Measurements from ENCODE around the gene SLC26A2. TPM values are rescaled to one million over a fixed set of nuclear protein-coding genes. Genes with fewer than 3 reads are reported as not detected.

The SLC26A2 gene
- total and polyA plus RNA-seq, 8 donors, result 1.1 to 7.4 (median 3.6) TPM

DNA sequence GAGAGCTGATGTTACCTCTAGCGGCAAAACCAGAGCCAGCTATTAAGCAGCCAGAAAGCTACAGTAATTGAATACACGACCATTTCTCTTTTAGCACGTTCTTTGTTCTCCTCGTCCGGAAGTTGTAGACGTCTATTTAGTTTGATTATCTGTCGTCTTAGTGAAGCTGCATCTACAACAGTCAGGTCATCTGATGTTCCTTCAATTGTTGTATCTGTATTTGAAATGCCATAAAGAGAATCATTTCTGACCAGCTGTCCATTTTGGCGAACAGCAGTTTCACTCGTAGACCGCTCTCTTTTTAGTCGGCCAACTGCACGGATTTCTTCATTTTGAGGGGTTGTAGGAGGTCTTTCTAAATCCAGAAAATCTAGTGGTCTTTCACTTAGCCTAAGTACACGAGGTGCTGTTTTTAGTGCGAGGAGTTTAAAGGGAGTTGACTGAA lies 28.5 kb upstream of the SLC26A2 start:
- intact Hi-C loops (cut with DNase I), result no loop called here

DNA sequence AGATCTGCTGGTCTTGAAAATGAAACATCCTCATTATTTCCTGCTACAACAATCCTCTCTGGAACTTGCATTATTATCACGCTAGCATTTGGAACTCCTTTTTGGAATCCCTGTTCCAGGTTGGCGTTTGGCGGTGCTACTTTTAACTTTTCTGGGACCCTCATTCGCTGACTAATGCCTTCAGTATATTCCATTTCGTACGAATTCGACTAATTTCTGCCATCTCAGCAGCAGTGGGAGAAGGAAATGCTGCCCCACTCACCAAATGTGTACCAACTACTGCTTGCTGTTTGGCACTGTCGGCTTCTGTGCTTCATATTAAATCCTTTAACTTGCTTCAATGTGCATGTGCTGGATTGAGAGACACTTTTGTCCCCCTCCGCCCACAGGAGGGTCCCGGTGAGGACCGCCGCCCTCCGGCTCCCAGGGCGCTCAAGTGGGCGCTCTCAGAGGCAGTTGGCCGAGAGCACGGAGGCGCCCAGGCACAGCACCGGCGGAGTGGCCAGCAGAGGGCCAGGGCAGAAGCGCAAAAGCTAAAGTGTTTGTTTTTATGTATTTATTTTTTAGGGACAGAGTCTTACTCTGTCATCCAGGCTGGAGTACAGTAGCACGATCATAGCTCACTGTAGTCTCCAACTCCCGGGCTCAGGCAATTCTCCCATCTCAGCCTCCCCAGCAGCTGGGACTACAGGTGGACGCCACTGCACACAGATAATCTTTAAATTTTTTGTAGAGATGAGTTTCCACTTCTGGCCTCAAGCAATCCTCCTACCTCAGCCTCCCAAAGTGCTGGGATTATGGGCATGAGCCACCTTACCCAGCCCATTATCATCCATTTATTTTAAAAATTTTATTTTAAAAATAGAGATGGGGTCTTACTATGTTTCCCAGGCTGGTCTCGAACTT lies 27.9 kb upstream of the SLC26A2 start:
- 42 to 59% methylated on average over 25 of the region's 25 CpGs for WGBS, 2 donors
- Histone ChIP-seq H3K9me3 (no peaks in the 10 kb centered on the region), H3K4me1 (no peaks in the 10 kb centered on the region), H3K36me3 (no peaks in the 10 kb centered on the region), H3K27ac (no peak overlapping the region), H3K4me3 (peak overlapping the region in 1 of 4 donors; percentile 16), H3K27me3 (no peaks in the 10 kb centered on the region)
- FAIRE-seq (no peak), DNase-seq (peak in 2 of 6 donors; percentile 17 to 69), ATAC-seq (peak in 3 of 4 donors; percentile 78 to 81 (median 80))
- TF ChIP-seq, protein P1, sequence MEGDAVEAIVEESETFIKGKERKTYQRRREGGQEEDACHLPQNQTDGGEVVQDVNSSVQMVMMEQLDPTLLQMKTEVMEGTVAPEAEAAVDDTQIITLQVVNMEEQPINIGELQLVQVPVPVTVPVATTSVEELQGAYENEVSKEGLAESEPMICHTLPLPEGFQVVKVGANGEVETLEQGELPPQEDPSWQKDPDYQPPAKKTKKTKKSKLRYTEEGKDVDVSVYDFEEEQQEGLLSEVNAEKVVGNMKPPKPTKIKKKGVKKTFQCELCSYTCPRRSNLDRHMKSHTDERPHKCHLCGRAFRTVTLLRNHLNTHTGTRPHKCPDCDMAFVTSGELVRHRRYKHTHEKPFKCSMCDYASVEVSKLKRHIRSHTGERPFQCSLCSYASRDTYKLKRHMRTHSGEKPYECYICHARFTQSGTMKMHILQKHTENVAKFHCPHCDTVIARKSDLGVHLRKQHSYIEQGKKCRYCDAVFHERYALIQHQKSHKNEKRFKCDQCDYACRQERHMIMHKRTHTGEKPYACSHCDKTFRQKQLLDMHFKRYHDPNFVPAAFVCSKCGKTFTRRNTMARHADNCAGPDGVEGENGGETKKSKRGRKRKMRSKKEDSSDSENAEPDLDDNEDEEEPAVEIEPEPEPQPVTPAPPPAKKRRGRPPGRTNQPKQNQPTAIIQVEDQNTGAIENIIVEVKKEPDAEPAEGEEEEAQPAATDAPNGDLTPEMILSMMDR (IDR thresholded peaks at IDR 0.05), result peak in 2 of 4 donors; percentile 10 to 37
- intact Hi-C loops (cut with DNase I), result no loop called here

More for the DNA sequence above, 28.5 kb upstream of the SLC26A2 start:
- no peak for ATAC-seq
- DNase-seq, result no peak
- Histone ChIP-seq H3K27ac (no peak overlapping the region), H3K9me3 (no peaks in the 10 kb centered on the region), H3K4me1 (no peaks in the 10 kb centered on the region), H3K27me3 (no peaks in the 10 kb centered on the region), H3K4me3 (peak overlapping the region in 1 of 4 donors; percentile 16), H3K36me3 (no peaks in the 10 kb centered on the region)
- no peak for FAIRE-seq
- TF ChIP-seq, protein P1 (IDR thresholded peaks at IDR 0.05), result no peak
- 69 to 75% methylated on average over 14 of the region's 14 CpGs for WGBS, 2 donors

DNA sequence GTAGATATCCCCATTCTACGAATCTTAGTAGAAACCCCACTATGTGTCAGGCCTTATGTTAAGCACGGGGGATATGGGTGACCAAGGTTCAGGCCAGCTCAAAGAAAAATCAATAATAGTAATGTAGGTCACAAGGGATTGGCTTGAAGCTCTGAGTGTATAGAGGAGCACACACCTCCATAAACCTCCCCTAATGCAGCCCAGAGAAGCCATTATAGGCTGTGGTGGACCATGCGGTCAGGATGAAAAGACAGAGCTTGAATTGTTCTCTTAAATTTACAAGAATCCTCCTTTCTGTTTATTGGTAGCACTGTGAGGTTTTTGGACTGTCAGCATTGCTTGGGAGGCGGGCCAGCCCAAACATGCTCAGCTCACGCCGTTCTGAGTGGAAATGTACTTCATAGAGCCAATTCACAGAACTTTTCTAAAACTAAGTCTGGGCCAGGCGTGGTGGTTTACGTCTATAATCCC lies 25.1 kb upstream of the SLC26A2 start:
- 80 to 82% methylated on average over 8 of the region's 8 CpGs for WGBS, 2 donors
- H3K4me1 ChIP-seq, result peaks cover 0 to 9% (median 0%) of the 10 kb centered on the region in 3 donors
- H3K4me3 ChIP-seq, result no peak overlapping the region
- H3K9me3 ChIP-seq, result no peaks in the 10 kb centered on the region
- no peak overlapping the region for H3K27ac ChIP-seq
- no peak for ATAC-seq
- H3K36me3 ChIP-seq, result no peaks in the 10 kb centered on the region
- intact Hi-C loops (cut with DNase I), result no loop called here
- H3K27me3 ChIP-seq, result no peaks in the 10 kb centered on the region
- TF ChIP-seq, protein P1 (IDR thresholded peaks at IDR 0.05), result no peak
- DNase-seq, result no peak
- no peak for FAIRE-seq

DNA sequence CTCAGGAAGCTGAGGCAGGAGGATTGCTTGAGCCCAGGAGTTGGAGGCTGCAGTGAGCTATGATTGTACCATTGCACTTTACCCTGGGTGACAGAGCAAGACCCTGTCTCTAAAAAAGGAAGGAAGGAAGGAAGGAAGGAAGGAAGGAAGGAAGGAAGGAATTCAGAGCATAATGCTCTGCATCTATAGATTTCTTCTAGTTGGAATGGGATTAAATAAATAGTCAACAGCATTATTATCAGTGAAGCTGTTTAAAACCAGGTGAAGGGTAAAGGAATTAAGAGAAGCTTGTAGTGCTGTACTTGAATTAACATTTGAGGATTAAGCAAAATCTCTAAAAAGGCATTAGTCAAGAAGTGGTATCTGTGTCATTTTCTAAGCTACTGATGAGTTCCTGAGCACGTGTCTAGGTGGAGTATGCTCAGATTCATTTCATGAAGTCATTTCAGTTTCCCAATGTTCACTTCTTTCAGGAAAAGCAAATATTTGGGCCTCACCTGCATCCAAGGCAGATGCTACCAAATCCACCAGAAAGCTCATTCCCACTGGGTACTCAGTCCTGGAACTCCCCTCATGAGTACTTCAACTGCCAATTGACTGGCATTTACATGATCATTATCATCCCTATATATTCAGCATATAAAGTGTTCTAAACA lies 24.4 kb upstream of the SLC26A2 start:
- H3K36me3 ChIP-seq, result no peaks in the 10 kb centered on the region
- TF ChIP-seq, protein P1 (IDR thresholded peaks at IDR 0.05), result no peak
- intact Hi-C loops (cut with DNase I), result no loop called here
- no peak overlapping the region for H3K27ac ChIP-seq
- H3K27me3 ChIP-seq, result no peaks in the 10 kb centered on the region
- ATAC-seq (no peak), FAIRE-seq (no peak), DNase-seq (no peak)
- 55 to 69% methylated on average over 1 of the region's 1 CpG for WGBS, 2 donors
- no peak overlapping the region for H3K4me3 ChIP-seq
- no peaks in the 10 kb centered on the region for H3K9me3 ChIP-seq
- H3K4me1 ChIP-seq, result peaks cover 0 to 9% (median 0%) of the 10 kb centered on the region in 3 donors
